Gastroesophageal sphincter (tissue), 3 donors: ENCODE measurements around the gene PODXL2.

Experiments
- CTCF ChIP-seq, 4 experiments: fragments of 200-600 bp in 2 of 4; fragments of 450-650 bp in 2 of 4; sonication (generic) in 1 of 4; IDR thresholded peaks; one replicate each; pipeline ENCODE4 v1.5.1; 2017 to 2019; ENCODE audit warnings: antibody characterized with exemption in 4 of 4, mild to moderate bottlenecking in 2 of 4, moderate library complexity in 2 of 4
- POLR2A ChIP-seq, 2 donors: fragments of 450-650 bp; IDR thresholded peaks; one replicate each; pipeline ENCODE4 v1.6.1; 2017; ENCODE audit warnings: antibody characterized with exemption in 2 of 2, mild to moderate bottlenecking in 2 of 2, moderate library complexity in 1 of 2

- TF ChIP-seq POLR2A (IDR thresholded peaks at IDR 0.05) (no peak), CTCF (IDR thresholded peaks at IDR 0.05) (no peak)
Observed at GRCh38 chr3:127698286-127698685, 69.3 kb downstream of the PODXL2 start.
